ENCODE data around the gene MS4A15. TPM values are rescaled to one million over a fixed set of nuclear protein-coding genes. Genes with fewer than 3 reads are reported as not detected.
"Not testable (repeated sequence)": the region's sequence is repeated elsewhere in the genome, so short reads cannot be mapped to it uniquely, and the experiment has no call there.

Gene MS4A15, protein sequence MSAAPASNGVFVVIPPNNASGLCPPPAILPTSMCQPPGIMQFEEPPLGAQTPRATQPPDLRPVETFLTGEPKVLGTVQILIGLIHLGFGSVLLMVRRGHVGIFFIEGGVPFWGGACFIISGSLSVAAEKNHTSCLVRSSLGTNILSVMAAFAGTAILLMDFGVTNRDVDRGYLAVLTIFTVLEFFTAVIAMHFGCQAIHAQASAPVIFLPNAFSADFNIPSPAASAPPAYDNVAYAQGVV
- total RNA-seq = not detected

DNA sequence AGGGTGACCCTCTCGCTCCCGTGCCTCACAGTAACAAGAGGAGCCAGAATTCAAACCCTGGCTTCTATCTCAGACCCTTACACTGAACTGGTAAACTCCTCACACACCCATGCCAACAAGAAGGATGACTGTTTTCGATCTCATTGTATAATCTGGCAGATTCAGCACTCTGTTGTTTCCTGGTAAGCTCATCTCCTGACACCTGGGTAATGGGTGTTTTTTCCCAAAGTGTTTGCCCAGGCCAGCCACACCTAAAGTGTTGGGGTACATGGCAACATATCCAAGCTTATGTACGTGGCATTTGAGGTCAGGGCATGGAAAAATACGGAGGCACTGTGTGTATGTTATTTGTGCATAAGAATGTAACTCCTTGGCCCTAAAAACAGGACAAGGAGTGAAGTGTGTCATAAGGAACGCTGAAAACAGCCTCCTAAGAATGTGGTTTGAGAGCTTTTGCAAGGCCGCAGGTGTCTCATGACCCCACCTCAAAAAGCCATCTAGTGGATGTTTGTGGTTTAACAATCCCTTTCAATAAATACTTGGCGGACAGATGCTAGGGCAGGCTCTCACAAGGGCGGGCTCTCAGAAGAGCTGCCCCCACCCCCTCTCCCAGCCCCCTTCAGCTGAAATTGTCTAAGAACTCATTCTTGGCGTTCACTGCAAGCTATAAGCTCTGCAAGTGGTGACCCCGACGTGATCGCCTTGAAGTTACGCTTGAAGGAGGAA is at the start of gene MS4A15:
TSS of gene MS4A15 (plus strand) at position 561 of the 726 bp plus-strand sequence. CDS start 6,867 bp downstream, outside the sequence.
- DNase-seq (ENCODE audit: low spot score in 2 of 2) = no peak
- H3K4me3 ChIP-seq = no peak within 1 kb of the TSS
- no peaks in the 10 kb centered on the region for H3K4me1 ChIP-seq
- H3K27me3 ChIP-seq = no peaks in the 10 kb centered on the region
- no peaks in the 10 kb centered on the region for H3K36me3 ChIP-seq
- no peak for TF ChIP-seq POLR2A (IDR thresholded peaks at IDR 0.05)
- TF ChIP-seq, protein P1, sequence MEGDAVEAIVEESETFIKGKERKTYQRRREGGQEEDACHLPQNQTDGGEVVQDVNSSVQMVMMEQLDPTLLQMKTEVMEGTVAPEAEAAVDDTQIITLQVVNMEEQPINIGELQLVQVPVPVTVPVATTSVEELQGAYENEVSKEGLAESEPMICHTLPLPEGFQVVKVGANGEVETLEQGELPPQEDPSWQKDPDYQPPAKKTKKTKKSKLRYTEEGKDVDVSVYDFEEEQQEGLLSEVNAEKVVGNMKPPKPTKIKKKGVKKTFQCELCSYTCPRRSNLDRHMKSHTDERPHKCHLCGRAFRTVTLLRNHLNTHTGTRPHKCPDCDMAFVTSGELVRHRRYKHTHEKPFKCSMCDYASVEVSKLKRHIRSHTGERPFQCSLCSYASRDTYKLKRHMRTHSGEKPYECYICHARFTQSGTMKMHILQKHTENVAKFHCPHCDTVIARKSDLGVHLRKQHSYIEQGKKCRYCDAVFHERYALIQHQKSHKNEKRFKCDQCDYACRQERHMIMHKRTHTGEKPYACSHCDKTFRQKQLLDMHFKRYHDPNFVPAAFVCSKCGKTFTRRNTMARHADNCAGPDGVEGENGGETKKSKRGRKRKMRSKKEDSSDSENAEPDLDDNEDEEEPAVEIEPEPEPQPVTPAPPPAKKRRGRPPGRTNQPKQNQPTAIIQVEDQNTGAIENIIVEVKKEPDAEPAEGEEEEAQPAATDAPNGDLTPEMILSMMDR (IDR thresholded peaks at IDR 0.05) = peak in 1 of 5 experiments; percentile 17
- no peak within 1 kb of the TSS for H3K27ac ChIP-seq
- H3K9me3 ChIP-seq = no peaks in the 10 kb centered on the region
- WGBS, 2 donors = 53 to 55% methylated on average over 14 of the region's 14 CpGs

DNA sequence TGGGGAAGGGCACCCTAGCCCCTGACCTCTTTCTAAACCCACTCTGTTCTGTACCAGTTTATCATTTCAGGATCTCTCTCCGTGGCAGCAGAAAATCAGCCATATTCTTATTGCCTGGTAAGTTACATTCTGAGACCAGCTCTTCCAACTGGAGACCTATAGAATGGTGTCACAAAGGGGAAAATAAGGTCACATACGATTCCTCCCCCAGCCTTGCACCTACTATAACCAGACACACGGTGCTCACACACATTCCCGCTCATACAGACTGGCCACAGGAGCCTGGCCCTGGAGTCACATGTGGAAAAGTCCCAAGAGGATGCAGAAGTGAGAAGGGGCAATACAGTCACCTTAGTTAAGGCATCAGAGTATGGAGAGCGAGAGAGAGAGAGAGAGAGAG is 49.7 kb upstream of the MS4A15 start:
- Histone ChIP-seq H3K4me3 (no peak overlapping the region), H3K9me3 (no peaks in the 10 kb centered on the region), H3K36me3 (no peaks in the 10 kb centered on the region), H3K27ac (no peak overlapping the region), H3K27me3 (no peaks in the 10 kb centered on the region), H3K4me1 (no peaks in the 10 kb centered on the region)
- DNase-seq (ENCODE audit: low spot score in 2 of 2) = no peak
- TF ChIP-seq EP300 (IDR thresholded peaks at IDR 0.05) (no peak), POLR2A (IDR thresholded peaks at IDR 0.05) (no peak)
- TF ChIP-seq, protein P1 (IDR thresholded peaks at IDR 0.05) = no peak
- 70 to 72% methylated on average over 5 of the region's 5 CpGs for whole genome bisulfite sequencing, 2 donors

DNA sequence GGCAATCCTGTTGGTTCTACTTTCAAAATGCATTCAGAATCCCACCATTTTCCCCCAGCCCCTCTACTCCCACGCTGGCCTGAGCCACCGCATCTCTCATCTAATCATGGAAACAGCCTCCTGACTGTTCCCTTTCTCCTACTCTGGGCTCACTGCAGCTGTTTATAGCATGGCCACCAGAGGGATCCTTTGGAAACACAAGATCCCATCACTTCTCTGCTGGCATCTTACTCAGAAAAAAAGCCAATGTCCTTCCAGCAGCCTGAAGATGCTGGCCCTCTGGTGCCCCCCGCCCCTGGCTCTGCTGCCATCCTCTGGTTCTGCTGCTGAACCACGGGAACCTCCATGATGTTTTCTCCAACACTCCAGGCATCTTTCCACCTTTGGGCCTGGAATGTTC is 46.2 kb upstream of the MS4A15 start:
- Histone ChIP-seq H3K4me1 (no peaks in the 10 kb centered on the region), H3K36me3 (no peaks in the 10 kb centered on the region), H3K4me3 (no peak overlapping the region), H3K9me3 (no peaks in the 10 kb centered on the region), H3K27ac (no peak overlapping the region), H3K27me3 (no peaks in the 10 kb centered on the region)
- WGBS, 2 donors = 64 to 83% methylated on average over 4 of the region's 4 CpGs
- TF ChIP-seq POLR2A (IDR thresholded peaks at IDR 0.05) = no peak
- no peak for TF ChIP-seq EP300 (IDR thresholded peaks at IDR 0.05)
- TF ChIP-seq, protein P1 (IDR thresholded peaks at IDR 0.05) = no peak
- DNase-seq (ENCODE audit: low spot score in 2 of 2) = no peak

DNA sequence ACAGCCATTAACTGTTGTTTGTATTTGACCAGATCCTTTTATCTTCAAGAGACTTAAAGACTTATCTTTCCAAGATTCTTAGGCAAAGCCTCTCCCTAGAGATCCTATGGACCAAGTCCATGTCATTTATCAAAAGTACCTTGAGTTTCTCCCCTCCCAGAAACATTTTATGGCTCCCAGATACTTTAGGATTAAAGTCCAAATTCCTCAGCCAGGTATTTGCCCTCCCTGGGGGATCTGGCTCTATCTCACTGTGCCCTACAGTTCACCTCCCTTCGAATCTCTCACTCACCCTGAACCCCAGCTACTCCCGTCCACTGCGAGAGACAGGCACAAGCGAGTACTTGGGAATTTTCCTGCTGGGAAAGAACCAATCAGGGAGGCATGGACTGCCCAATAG is 45.4 kb upstream of the MS4A15 start:
- H3K36me3 ChIP-seq = no peaks in the 10 kb centered on the region
- H3K27ac ChIP-seq = no peak overlapping the region
- H3K9me3 ChIP-seq = no peaks in the 10 kb centered on the region
- WGBS, 2 donors = 77 to 80% methylated on average over 4 of the region's 4 CpGs
- H3K4me3 ChIP-seq = no peak overlapping the region
- no peak for DNase-seq (ENCODE audit: low spot score in 2 of 2)
- TF ChIP-seq POLR2A (IDR thresholded peaks at IDR 0.05) (no peak), EP300 (IDR thresholded peaks at IDR 0.05) (no peak)
- TF ChIP-seq, protein P1 (IDR thresholded peaks at IDR 0.05) = no peak
- H3K4me1 ChIP-seq = no peaks in the 10 kb centered on the region
- no peaks in the 10 kb centered on the region for H3K27me3 ChIP-seq

DNA sequence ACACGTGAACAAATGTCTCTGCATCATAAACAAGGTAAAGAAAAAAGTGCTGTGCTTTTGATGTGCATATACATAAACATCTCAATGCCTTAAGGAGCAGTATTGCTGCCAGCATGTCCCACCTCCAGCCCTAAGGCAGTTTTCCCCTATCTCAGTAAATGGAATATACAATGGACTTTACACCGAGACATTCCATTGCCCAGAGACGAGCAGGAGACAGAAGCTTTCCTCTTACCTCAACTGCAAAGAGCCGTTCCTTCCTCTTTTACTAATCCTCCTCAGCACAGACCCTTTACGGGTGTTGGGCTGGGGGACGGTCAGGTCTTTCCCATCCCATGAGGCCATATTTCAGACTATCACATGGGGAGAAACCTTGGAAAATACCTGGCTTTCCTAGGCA is 43.2 kb upstream of the MS4A15 start:
- not testable (repeated sequence) for H3K4me3 ChIP-seq; H3K36me3 ChIP-seq; H3K27me3 ChIP-seq; H3K4me1 ChIP-seq; DNase-seq (ENCODE audit: low spot score in 2 of 2); H3K27ac ChIP-seq
- 68 to 74% methylated on average over 6 of the region's 6 CpGs for WGBS, 2 donors
- peaks cover 0 to 13% (median 0%) of the 10 kb centered on the region in 4 donors for H3K9me3 ChIP-seq
